ENCODE results near the gene MYO16.

Gene MYO16

DNA sequence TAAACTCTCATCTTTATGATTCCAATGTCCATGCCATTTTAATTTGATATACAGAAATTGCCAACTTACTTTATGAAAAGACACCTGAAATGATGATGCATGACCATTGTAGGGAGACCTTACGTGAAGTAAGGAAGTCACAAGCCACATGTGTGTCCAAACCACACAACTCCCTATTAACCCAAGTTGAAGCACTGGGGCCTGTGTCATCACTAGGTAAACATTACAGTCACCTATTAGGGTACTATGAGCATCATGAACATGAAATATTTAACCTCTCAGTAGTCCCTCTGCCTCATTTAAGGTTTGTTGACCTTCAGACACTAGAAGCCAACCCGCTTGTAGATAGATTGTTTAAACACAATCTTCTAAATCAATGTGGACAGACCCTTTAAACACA is 580.1 kb downstream of the MYO16 start:
- peak; percentile 26 for DNase-seq

DNA sequence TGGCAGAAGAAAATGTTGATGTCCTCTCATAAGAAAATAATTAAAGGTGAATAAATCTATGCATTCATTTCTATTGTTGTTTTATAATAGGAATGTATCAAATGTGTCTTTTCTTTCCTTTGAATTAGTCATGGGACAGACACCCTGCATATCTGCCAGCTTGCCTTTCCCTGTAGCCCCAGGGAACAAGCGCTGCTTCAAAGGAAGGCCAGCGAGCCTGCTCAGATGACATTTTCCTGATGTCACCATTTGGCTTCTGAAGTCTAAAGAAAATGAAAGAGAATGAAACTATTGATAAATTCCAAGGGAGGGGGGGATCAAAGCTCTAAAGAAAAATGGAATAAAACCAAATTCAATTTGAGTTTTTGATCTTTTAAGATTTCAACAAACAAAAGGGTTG is 582.2 kb downstream of the MYO16 start:
- DNase-seq: no peak

DNA sequence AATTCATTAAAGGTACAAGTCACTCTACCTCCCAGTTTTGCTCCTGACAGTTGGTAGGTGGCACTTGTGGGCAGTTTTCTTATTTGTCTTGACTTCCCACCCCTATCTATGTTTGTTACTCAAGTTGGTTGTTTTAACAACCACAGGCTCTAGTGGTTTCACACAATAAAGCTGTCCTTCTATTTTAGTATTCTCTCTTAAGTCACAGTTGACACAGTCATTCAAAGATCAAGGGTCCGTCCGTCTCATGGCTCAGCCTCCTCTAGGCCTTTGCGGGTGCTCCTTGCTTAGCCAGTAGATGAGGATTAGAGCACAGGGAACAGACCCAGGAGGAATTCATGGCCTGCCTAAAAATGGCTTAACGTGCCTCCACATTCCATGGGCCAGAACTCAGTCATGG is 583.2 kb downstream of the MYO16 start:
- no peak for DNase-seq

DNA sequence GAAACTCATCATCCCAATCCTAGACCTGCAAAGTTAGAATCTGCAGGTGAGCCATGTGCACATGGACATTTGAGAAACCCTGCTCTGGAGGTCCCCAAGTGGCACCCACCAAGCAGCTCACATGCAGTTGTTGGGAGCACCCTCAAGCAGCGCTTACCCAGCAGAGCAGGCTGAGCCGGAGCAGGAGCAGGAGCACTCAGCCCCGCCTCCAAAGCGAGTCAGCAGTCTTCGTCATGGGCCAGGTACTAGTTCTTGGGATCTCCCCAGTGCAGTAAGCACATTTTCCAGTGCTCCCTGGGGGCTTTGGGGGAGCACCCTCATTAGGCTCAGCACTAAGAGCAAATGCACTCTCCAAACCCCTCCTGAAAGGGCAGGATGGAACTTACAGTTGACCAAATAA is 584.3 kb downstream of the MYO16 start:
- no peak for DNase-seq

DNA sequence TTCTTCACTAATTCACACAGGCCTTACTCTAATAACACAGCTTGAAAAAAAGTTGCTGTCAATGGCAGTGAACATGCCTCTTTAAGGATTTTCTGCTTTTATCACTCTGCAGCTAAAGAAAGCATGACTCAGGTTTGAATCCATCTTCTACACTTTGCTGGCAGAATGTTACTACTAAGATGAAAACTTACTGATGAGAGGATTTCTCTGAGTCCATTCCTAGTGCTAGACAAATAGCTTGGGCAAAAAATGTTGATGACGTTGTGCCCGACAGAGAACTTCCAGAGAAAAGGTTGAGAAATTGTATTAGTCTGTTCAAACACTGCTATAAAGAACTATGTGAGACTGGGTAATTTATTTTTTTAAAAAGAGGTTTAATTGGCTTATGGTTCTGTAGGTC is 585.0 kb downstream of the MYO16 start:
- no peak for DNase-seq

GRCh38 chr13:109215377-109215776 is 586.0 kb downstream of the MYO16 start:
- DNase-seq: no peak

DNA sequence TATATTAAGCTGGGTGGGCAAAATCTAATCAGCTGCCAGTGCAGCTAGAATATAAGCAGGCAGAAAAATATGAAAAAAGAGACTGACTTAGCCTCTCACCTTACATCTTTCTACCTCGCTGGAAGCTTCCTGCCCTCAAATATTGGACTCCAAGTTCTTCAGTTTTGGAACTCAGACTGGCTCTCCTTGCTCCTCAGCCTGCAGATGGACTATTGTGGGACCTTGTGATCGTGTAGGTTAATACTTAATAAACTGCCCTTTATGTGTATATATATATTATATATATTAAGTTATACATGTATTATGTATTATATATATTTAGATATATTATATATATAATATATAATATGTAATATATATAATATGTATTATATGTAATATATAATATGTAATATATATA is 588.1 kb downstream of the MYO16 start:
- peak; percentile 7 for DNase-seq

DNA sequence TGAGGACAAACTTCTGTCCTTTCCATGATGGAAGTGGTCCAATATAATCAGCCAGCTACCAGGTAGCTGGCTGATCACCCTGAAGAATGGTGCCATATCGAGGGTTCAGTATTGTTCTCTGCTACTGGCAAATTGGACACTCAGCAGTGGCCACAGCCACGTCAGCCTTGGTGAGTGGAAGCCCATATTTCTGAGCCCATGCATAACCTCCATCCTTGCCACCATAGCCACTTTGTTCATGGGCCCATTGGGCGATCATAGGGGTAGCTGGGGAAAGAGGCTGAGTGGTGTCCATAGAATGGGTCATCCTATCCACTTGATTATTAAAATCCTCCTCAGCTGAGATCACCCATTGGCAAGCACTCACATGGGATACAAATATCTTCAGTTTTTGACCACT is 591.2 kb downstream of the MYO16 start:
- no peak for DNase-seq

DNA sequence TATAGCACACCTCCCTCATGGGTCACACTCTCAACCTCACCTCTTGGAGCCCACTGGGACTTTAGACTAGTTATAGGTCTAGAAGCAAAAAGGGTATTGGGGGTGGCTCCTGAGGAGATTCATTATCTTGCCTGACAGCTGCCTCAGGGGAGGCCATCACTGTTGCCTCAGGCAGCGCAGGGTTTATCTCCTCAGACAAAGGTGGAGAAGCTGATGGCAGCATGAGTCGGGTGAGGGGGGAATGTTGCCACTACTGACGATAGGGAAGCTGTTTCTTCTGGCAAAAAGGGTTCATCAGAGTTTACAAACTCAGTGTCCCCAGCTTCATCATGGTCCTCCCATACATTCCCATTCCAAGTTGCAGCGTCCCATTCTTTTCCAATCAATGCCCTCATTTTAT is 594.6 kb downstream of the MYO16 start:
- no peak for DNase-seq

DNA sequence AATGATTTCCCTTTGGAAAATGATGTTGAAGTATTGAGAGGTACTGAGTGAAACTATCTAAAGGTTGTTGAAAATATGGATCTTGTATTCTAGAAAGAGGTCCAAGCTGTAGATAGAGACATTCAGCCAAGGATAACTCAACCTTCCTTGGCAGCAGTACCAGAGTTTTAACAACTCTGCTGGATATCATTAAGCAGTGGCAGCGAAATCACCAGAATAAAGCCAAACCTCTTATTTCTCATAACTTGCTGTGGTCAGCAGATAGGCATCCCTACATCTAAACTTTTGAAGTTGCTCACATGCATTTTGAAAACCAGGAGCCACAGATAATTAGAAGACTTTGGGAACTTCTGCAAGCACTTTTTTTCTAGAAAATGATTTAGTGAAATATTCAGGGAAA is 597.2 kb downstream of the MYO16 start:
- DNase-seq: no peak

DNA sequence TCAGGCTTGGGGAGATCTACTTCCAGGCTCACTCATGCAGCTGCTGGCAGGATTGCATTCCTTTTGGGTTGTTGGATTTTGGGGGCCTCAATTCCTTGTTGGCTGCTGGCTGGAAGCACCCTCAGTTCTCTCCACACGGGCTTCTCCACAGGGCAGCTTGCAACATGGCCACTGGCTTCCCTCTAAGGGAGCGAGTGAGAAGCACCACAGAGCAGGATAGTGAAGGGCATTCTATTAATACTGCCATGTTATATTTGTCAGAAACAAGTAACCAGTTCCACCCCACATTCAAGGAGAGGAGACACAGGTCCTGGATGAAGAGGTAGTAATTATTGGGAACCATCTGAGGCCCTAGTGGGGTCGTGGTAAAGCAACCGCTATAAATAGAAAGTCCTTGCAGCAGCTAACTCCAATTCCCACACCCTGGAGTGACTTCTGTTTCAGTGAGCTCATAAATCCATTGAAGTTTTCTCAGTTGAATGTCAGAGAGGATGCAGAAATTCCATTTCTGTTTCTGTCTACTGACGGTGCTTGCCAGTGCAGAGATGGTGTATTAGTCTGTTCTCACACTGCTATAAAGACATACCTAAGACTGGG is 598.0 kb downstream of the MYO16 start:
- no peak for DNase-seq

GRCh38 chr13:109228211-109228610 is 598.8 kb downstream of the MYO16 start:
- DNase-seq: no peak

GRCh38 chr13:109231888-109232287 is 602.5 kb downstream of the MYO16 start:
- no peak for DNase-seq

- DNase-seq: no peak
These were observed 603.9 kb downstream of the MYO16 start for GRCh38 chr13:109233293-109233692.

DNA sequence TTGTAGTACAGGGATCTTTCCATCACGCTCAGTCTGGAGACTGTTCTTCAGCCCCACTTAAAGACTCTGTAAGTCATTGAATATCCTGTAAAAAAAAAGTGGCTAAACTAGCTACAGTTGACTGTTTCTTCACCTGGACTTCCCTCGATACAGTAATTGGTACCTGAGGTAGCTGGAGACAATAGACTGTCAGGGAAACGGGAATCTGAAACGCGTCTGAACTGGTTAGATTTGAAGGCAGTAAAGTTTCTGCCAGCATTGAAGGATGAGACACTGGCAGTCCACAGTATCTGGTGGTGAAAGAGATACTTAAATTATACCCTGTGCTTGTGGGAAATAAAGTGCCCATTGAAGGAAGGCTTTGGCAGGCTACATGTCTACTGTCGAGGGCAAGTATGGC is 606.5 kb downstream of the MYO16 start:
- DNase-seq: no peak

DNA sequence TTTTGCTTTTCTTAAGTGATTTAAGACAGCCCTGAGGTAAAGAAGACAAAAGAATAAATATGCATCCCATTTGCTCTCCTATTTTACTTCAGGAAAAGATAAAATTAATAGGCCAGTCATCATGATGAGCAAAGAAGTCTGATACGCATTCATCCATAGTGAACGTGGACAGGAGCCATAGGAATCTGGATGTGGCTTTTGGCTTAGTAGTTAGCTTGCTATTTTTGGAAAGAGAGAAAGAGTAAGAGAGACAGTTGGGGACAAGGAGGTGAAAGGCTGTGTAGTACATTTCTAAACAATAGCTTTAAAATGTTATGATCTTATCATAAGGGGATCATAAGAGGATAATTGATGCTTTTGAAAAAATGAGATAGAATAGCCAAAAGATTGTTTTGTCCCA is 611.7 kb downstream of the MYO16 start:
- DNase-seq: no peak

GRCh38 chr13:109243311-109243951 is 614.0 kb downstream of the MYO16 start:
- DNase-seq: no peak

DNA sequence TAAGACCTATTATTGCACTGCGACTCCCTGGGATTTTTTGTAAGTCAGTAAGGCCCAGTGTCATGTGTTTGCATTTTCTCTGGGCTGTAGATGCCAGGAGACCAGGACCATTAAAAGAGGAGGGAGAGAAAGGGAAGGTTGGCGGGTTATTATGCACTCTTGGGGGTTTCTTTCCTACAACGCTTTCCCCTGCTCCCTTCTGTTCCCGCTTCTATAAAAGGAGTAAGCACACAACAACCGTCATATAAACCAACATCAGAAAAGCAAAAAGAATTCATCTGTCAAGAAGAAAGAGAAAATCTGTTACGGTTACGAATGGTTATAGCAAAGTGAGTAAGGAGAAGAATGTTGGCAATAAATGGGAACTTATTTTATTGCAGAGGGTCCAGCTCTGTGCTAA is 615.2 kb downstream of the MYO16 start:
- DNase-seq: no peak

DNA sequence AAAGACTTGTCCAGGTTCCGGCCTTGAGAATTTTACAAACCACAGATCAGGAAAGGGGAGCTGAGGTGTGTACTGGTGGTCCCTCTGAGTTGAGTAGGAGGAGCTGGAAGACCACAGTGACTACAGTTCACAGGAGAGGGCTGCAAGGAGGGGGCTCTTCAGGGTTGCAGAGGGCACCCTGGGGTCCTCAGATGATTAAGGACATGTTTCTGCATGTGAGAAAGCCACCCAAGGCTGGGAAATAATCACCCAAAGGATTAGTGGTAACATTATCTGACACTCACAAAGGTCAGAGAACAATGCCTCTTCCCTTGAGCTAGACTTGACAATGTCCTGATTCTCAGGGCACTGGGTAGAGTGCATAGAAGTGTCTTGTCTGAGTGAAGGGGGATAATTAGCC is 616.6 kb downstream of the MYO16 start:
- DNase-seq: no peak

- DNase-seq: no peak
These were observed 620.5 kb downstream of the MYO16 start for GRCh38 chr13:109249780-109250528.

DNA sequence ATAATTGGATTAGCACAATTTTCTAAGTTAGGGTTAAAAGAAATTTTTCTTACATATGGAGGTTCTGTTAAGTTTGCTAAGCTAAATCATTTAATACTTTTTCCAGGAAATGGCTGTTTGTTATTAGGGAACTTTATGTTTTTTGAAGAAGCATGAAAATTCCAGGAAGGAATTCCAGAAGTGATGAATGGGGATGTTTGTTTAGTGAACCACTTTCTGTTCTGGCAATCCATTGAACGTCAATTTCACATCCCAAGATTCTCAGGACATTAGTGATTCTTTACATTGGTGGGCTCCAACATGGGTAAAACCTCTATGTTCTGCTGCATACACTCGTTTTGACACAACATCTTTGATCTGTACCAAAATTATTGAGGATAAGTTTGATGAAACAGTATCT is 622.5 kb downstream of the MYO16 start:
- no peak for DNase-seq

DNA sequence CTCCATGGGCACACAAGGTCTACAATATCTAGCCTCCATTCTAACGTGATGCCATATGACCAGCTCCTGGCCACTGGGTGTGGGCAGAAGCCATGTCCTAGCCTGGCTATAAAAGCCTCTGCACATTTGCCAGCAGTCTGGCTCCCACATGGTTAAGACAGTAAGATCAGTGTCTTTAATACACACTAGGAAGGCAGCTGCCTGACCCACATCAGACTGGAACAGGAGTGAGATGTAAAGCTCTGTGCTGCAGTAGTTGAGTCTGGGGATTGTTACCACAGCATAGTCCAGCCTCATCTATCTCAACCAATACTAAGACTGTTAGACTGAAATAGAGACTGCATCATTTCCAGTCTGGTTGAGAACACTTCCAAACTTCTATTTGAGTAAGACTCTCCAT is 623.9 kb downstream of the MYO16 start:
- DNase-seq: no peak

DNA sequence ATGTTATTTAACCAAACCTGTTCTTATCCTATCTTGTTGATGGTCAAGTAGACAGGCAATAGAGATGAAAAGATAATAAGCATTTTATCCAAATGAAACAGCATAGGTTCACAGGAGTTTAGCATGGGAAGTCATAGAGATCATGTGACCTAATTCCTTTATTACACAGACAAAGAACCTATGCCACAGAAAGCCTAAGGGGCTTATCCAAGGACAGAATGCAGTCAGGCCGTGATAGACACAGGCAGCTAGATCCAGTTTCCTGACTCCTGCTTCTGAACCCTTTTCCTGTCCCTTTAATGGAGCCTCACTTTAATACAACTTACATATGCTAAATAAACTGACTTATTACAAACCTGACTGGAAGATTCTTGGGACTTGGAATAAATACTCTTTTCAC is 624.9 kb downstream of the MYO16 start:
- DNase-seq: no peak

DNA sequence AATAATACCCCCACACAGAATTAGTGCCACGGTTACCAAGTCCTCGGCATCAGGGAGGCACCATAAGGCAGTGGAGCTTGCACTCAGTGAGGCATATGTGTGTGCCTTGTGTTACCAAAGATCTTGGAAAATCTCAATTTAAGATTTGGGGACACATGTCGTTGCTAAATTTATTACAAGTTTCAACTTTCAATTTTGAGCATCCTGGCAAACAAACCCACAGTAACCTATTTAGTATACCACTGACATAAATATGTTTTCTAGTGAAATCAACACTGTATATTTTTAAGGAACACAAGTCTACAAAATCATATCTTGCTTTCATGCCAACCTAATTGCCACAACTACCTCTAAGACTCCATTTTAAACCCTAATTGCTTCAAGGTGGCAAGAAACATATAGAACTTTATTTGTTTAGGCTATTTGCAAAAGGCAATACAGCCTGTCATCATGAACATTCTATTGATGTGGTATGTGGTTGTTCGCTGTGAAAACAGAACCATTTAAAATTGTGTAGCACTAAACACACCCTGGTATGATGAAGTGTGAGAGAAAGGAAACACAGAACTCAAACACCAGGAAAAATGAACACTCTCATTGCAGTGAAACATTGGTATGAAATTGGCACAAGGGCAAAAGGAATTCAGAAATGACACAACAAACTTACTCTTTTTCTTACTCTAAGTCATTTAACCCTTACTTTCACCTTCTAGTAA is 625.9 kb downstream of the MYO16 start:
- no peak for DNase-seq
